Stimulated activated CD4-positive, alpha-beta T cell treated with anti-CD3 and anti-CD28 coated beads, Interleukin-15, amount 100 ng/mL, for 24 hours (primary cell): ENCODE measurements around the gene TXNRD1.

ENCODE experiments used
- DNase-seq: peaks from one replicate; pipeline ENCODE4 v3.0.0-alpha.2; 2020

The TXNRD1 gene

GRCh38 chr12:104282109-104282508 lies 66.5 kb downstream of the TXNRD1 start:
- DNase-seq: no peak

DNA sequence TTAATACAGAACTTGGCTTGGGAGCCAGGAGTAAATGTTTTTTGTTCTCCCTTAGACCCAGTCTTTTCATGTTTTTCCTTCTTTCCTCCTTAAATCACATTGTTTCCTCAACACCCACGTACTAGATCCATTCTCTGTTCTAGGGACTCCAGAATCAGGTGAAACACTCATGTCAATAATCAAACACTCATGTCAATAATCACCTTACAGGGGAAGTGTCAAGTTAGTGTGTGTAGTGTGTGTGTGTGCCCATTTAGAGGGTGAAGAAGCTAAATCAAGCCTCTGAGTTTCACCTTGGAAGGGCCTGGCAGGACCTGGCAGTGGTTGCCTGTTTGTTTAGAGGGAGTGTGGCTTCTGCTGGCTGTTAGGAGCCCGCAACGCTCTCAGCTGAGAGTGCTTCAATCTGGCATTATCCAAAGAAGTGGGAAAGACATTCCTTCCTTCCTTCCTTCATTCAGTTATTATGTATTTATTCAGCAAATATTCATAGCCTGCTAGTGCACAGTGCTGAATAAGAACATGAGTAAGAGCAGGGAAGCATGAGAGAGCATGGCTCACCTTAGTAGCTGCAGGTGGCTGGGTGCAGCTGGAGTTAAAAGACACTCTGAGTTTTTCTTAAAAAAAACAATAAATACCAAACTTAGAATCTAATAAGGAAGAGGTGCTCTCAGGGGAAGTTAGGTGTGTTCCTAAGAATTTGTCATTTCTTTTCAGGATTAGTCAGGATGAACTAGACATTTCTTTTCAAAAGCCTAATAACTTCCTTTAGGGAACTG lies 70.3 kb downstream of the TXNRD1 start:
- DNase-seq: peak; percentile 34

GRCh38 chr12:104286516-104287482 lies 71.2 kb downstream of the TXNRD1 start:
- peak; percentile 93 for DNase-seq

DNA sequence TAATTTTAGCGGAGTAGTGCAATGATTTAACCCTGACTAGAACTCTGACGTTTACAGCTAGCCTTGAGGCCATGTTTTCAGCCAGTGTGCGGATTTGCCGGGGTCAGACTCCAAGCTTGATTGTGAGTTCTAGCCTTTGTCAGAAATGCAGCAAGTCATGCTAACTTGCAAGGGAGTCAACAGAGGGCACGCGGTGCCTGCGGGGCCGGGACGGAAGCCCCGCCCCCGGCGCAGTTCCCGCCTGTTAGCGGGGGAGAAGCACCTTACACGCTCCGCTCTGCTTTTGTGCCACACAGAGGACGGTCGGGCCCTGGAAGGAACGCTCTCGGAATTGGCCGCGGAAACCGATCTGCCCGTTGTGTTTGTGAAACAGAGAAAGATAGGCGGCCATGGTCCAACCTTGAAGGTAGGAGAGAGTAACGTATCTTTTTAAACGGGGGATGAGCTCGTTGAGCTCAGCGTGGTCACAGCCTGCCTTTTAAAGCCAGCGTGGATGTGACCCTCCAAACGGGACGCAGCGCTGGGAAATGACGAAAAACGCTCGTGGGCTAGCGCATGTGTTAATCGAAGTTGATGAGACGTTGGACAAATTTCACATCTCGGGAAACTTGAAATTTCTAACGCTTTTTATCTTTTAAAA lies 73.2 kb downstream of the TXNRD1 start:
- peak; percentile 89 for DNase-seq

- DNase-seq: no peak
These were observed 74.7 kb downstream of the TXNRD1 start for GRCh38 chr12:104290320-104290719.

DNA sequence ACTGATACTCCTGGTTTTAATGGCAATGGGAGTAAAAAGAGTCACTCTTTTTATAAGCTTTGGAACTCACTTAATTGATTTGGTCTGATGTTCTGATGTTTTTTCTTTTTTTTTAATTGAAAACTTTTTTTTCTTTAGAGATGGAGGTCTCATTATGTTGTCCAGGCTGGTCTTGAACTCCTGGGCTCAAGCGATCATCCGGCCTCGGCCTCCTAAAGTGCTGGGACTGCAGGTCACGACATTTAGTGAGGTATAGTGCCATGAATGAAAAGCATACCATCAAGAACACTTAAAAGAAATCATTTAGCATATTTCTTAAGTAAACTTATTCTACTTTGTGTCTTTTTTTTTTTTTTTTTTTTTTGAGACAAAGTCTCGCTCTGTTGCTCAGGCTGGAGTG lies 75.3 kb downstream of the TXNRD1 start:
- DNase-seq: no peak

- no peak for DNase-seq
These were observed 76.4 kb downstream of the TXNRD1 start for GRCh38 chr12:104291867-104292524.

GRCh38 chr12:104292872-104293794 lies 77.6 kb downstream of the TXNRD1 start:
- DNase-seq: no peak

DNA sequence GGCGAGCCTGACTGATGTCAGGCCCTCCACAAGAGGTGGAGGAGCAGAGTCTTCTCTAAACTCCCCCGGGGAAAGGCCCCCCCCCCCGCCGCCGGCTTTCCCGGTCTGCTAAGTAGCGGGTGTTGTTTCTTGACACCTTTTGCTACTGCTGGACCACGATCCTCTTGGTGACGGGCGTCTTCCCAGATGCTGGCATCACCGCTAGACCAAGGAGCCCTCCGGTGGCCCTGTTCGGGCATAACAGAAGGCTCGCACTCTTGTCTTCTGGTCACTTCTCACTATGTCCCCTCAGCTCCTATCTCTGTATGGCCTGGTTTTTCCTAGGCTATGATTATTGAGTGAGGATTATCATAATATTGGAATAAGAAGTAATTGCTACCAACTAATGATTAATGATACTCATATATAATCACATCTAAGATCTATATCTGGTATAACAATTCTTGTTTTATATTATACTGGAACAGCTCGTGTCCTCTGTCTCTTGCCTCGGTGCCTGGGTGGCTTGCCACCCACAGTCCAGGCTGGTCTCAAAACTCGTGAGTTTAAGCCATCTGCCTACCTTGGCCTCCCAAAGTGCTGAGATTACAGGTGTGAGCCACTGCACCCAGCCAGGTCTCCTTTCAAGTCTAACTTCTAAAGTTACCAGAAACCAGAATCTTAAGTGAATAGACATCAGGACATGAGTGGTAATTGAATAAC lies 78.7 kb downstream of the TXNRD1 start:
- DNase-seq: peak; percentile 22

- no peak for DNase-seq
These were observed 79.5 kb downstream of the TXNRD1 start for GRCh38 chr12:104294927-104295668.

DNA sequence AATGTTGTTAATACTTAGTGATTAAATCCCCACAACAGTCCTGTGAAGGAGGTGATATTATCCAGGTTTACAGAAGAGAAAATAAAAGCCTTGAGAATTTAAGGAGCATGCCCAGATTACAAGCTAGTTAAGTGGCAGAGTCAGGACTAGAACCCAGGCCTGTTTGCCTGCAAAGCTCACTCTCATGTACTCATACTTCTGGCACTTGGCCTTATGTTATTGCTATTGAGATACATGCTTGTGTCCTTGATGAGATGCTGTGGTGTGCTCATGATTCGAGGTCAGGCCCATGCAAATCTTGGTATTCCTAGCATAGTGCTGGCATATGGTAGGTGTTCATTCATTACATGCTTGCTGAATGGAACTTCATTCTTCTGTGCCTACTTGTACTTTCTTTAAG lies 80.4 kb downstream of the TXNRD1 start:
- DNase-seq: no peak

- DNase-seq: no peak
These were observed 81.1 kb downstream of the TXNRD1 start for GRCh38 chr12:104296718-104297117.

- DNase-seq: no peak
These were observed 82.0 kb downstream of the TXNRD1 start for GRCh38 chr12:104297477-104298113.

DNA sequence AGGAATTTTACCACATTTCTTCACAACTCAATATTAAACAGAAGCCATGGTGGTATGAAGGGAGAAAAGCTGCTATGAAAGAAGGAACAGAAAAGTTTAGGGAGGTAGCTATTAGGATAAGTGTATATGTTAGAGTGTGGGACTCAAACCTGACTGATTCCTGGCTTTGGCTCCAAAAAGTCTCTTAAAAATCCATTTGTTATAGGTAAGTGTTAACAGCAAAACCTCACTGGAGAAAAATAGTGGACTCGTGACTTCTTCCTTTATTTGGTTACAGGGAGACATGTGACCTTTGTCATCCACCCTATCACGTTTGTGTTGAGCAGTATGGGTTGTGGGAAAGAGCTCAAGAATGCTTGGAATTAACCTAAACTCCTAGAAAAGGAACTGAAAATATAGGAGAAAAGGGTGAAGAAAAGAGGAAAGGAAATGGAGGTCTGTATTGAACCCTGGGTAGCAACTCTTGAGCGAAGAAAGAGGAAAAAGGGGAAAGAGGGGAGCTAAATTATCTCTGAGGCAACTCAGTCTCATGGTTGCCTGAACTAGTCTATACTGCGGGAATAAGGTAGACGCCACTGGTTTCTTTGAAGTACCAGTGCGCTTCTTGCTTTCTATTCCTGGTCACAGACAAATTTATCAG lies 84.4 kb downstream of the TXNRD1 start:
- DNase-seq: no peak

GRCh38 chr12:104303538-104304151 lies 88.1 kb downstream of the TXNRD1 start, which contains the start of gene EID3:
Gene EID3 (plus strand): TSS chr12:104303739. CDS start chr12:104303935, 196 bp downstream.
- DNase-seq: peak; percentile 94

DNA sequence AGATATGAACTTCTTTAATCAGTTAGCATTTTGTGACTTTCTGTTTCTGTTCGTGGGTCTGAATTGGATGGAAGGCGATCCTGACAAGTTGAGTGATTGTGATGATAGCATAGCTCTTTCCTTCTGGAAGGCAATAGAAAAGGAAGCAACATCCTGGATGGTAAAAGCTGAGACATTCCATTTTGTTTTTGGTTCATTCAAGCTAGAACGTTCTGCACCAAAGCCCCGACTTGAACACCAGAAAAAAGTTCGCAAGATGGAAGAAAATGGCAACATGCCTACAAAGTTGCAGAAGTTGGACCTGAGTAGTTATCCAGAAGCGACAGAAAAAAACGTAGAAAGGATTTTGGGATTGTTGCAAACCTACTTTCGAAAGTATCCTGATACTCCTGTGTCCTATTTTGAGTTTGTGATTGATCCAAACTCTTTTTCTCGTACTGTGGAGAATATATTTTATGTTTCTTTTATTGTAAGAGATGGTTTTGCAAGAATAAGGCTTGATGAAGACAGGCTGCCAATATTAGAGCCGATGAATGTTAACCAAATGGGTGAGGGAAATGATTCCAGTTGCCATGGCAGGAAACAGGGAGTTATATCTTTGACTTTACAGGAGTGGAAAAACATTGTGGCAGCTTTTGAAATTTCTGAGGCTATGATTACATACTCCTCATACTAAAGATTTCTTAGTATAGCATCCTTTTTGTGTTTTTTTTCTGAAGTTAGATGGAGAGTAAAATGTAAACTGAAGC lies 88.9 kb downstream of the TXNRD1 start:
- DNase-seq: no peak

DNA sequence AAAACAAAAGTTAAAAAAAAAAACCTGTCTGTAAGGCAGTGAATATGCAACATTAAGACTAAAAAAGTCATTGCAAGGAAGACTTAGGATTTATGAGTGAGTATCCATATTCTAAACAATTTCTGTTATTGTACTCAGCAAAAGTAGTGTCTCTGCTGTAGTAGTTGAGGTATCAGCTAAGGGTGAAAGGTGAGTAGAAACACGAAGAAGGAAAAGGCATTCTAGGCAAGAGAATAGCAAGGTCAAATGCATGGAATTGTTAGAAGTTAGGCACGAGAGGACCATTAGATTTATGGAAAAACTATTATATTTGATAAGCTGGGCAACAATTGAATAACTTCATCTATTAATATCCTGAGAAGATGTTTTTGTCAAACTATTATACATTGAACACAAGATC lies 89.8 kb downstream of the TXNRD1 start:
- no peak for DNase-seq

GRCh38 chr12:104306376-104306775 lies 90.8 kb downstream of the TXNRD1 start:
- DNase-seq: no peak
